HG02759 (cell line): Measurements from ENCODE around the gene EID3.

Experiments used
- ATAC-seq: cut with Tn5 transposase; IDR thresholded peaks from one replicate; pipeline ENCODE4 v1.9.1; 2021; ENCODE audit warnings: mild to moderate bottlenecking, moderate library complexity; ENCODE audit not compliant: unreplicated experiment

The EID3 gene

DNA sequence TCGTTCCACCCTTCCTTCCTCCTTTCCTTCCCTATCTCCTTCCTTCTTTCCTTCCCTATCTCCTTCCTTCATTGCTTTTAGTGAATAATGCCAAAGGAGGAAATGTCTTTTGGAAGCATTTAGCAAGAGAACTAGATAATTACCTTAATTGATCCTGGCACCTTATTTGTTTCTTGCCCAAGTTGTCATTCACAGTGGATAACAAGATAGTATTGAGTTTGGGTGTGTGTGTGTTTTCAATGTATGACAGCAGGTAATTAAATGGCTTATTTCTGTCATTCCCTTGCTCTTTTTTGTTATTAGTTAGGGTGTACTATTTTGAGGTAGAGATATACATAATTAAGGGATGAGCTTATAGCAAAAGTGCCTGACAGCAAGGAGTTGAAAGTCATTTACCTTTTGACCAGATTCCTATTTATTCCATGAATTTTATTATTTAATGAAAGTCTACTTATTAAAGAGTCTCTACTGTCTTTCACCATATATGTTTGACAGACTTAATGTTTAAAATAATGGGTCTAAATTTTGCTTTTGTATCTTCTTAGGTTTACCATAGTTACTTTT, 30.2 kb downstream of the EID3 start:
- ATAC-seq = no peak

GRCh38 chr12:104334581-104334980, 31.0 kb downstream of the EID3 start:
- ATAC-seq = no peak

GRCh38 chr12:104336115-104336514, 32.6 kb downstream of the EID3 start:
- no peak for ATAC-seq

- no peak for ATAC-seq
These were observed 33.6 kb downstream of the EID3 start for GRCh38 chr12:104337030-104337558.

DNA sequence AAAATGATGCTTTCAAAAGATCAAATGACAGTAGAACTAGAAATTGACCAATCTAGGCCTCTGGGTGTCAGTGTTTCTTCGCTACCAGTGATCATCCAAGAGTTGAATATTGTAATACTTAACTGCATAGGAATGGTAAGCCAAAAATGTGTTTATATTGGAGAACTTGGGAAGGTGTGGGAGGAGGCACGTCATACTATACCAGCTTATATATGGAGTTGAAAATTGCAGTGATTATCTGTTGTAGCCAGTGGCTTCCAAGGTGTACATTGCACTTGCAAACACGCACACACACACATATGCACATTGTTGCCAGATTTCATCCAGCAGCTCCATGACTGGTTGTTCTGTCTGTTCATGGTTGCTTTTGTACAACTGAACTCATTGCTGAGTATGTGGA, 36.1 kb downstream of the EID3 start:
- no peak for ATAC-seq

DNA sequence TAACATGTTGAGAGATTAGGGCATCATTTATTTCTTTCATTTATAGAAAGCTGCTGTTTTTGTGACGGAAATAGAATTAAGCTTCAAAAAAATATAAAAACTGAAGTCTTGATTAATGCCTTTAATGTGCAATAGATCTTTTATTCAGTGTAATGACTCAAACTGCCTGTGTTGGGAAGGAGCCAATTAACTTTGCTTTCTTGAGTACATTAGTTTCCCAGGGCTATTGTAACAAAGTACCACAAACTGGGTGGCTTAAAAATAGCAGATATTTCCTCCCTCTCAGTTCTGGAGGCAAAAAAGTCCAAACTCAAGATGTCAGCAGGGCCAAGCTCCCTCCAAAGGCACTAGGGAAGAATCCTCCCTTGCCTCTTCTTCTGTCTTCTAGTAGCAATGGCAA, 36.6 kb downstream of the EID3 start:
- ATAC-seq = no peak

GRCh38 chr12:104340925-104341611, 37.5 kb downstream of the EID3 start:
- no peak for ATAC-seq

DNA sequence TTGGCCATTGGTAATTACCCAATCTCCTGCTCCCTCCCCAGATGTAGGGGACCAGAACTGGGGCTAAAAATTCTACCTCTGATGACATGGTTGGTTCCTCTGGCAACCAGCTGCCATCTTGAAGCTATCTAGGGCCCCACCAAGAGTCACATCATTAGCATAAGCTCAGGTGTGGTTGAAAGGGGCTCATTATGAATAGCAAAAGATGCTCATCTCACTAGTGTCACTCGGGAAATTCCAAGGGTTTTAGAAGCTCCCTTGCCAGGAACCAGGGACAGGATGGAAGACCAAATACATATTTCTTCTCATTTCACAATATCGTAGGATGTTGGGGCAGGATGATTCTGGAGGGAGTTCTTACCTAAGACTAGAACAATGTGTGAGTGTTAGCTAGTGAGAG, 38.6 kb downstream of the EID3 start:
- ATAC-seq = no peak

- ATAC-seq = no peak
These were observed 39.2 kb downstream of the EID3 start for GRCh38 chr12:104342635-104343249.

DNA sequence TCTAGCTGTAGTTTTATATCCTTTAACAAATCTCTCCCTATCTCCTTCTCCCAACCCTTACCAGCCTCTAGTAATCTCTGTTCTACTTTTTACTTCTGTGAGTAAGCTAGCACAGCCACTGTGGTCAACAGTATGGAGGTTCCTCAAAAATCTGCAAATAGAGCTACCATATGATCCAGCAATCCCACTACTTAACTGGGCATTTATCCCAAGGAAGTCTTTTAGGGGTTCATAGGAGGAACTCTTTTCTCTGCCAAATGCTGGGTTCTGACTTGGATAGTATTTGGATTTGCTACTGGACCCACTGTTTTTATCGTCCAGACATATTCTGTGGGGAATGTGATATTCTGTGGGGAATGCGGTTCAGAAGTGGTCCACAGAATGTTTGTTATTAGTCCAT, 41.1 kb downstream of the EID3 start:
- ATAC-seq = no peak

GRCh38 chr12:104345234-104346066, 41.9 kb downstream of the EID3 start:
- no peak for ATAC-seq

- ATAC-seq = no peak
These were observed 44.0 kb downstream of the EID3 start for GRCh38 chr12:104347374-104348075.

- no peak for ATAC-seq
These were observed 44.9 kb downstream of the EID3 start for GRCh38 chr12:104348283-104348993.

- ATAC-seq = no peak
These were observed 45.5 kb downstream of the EID3 start for GRCh38 chr12:104348994-104349494.

GRCh38 chr12:104350211-104351056, 46.9 kb downstream of the EID3 start:
- no peak for ATAC-seq

GRCh38 chr12:104351057-104351983, 47.8 kb downstream of the EID3 start:
- ATAC-seq = no peak

GRCh38 chr12:104352106-104352713, 48.7 kb downstream of the EID3 start:
- ATAC-seq = no peak
